Suprapubic skin (tissue), 4 donors: ENCODE data around the gene WASF1.

Source experiments
- CTCF ChIP-seq, 2 donors: fragments of 200-600 bp in 1 of 2; fragments of 450-650 bp in 1 of 2; sonication (generic) in 1 of 2; IDR thresholded peaks; one replicate each; pipeline ENCODE4 v1.5.1; 2016 to 2019; ENCODE audit warnings: antibody characterized with exemption in 2 of 2, mild to moderate bottlenecking in 1 of 2, moderate library complexity in 1 of 2
- EP300 ChIP-seq: sonication (generic); formaldehyde crosslinking; IDR thresholded peaks from one replicate; pipeline ENCODE4 v1.6.1; 2017; ENCODE audit warnings: antibody characterized with exemption
- POLR2A ChIP-seq, 2 donors: fragments of 450-650 bp; IDR thresholded peaks; one replicate each; pipeline ENCODE4 v1.6.1; 2017; ENCODE audit warnings: antibody characterized with exemption in 2 of 2, mild to moderate bottlenecking in 2 of 2, moderate library complexity in 2 of 2
- POLR2AphosphoS5 ChIP-seq, 3 donors: sonication (generic); formaldehyde crosslinking; IDR thresholded peaks; one replicate each; pipeline ENCODE4 v1.6.1; 2017; ENCODE audit warnings: antibody characterized with exemption in 3 of 3

GRCh38 chr6:110089323-110089722 lies 90.1 kb downstream of the WASF1 start:
- TF ChIP-seq CTCF (IDR thresholded peaks at IDR 0.05), result no peak
- no peak for TF ChIP-seq EP300
- no peak for TF ChIP-seq POLR2A (IDR thresholded peaks at IDR 0.05)
- no peak for TF ChIP-seq POLR2AphosphoS5 (IDR thresholded peaks at IDR 0.05)
